ENCODE results near the gene GFER. TPM values are rescaled to one million over a fixed set of nuclear protein-coding genes. Genes with fewer than 3 reads are reported as not detected.
A peak's percentile ranks its signal among the peaks of the same experiment; 100 is the strongest.
"Not testable (repeated sequence)": the region's sequence is repeated elsewhere in the genome, so short reads cannot be mapped to it uniquely, and the experiment has no call there.

The GFER gene
- total RNA-seq, 1 donor from 2014 or later, result 23.1 TPM

DNA sequence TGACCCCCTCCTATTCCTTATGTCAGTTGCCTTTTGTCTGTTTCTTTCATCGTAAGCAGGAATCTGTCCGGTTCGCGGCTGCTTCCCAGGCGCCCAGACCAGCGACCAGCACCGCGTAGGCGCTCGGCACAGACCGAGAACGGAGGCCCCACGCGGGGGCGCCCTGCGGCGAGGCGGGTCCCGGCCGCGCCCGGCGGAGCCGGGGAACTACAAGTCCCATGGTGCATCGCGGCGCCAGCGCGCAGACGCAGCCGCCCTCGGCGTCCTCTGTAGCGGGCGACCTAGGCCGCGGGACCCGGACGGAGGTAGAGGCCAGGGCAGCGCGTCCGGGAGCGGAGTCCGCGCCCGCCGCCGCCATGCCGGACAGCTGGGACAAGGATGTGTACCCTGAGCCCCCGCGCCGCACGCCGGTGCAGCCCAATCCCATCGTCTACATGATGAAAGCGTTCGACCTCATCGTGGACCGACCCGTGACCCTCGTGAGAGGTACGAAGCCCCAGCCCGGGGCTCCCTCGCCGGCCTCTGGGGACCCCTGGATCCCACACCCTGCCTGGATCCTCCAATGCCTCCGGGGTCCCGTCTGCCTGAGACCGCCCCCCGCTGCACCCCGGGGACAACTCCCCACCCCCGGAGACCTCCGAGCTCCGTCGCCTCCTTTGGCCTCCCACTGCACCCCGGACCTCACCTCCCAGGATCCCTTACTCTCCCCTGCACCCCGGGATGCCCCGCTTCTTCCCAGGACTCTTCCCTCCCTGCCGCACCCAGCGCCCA is 24.5 kb upstream of the GFER start, which contains the start of gene NDUFB10:
Gene NDUFB10, plus strand, starts transcription at position 270 of the 771 bp plus-strand sequence. Its CDS starts 87 bp downstream, at position 357.
- DNase-seq (peak; percentile 97), ATAC-seq (peak; percentile 97)
- Histone ChIP-seq H3K27ac (peak within 1 kb of the TSS; percentile 91), H3K9me3 (no peaks in the 10 kb centered on the region), H3K36me3 (peaks cover 27% of the 10 kb centered on the region), H3K4me1 (peaks cover 19% of the 10 kb centered on the region), H3K27me3 (no peaks in the 10 kb centered on the region), H3K4me3 (peak within 1 kb of the TSS; percentile 93)
- intact Hi-C loops (cut with DNase I), result no loop called here
- peak; percentile 76 for TF ChIP-seq CTCF (IDR thresholded peaks at IDR 0.05)

GRCh38 chr16:1960665-1961630 is 23.0 kb upstream of the GFER start:
- H3K9me3 ChIP-seq, result no peaks in the 10 kb centered on the region
- H3K27ac ChIP-seq, result peak overlapping the region; percentile 91
- ATAC-seq, result no peak
- no peaks in the 10 kb centered on the region for H3K27me3 ChIP-seq
- TF ChIP-seq CTCF (IDR thresholded peaks at IDR 0.05), result no peak
- H3K4me3 ChIP-seq, result peak overlapping the region; percentile 93
- peaks cover 26% of the 10 kb centered on the region for H3K4me1 ChIP-seq
- peaks cover 27% of the 10 kb centered on the region for H3K36me3 ChIP-seq
- no peak for DNase-seq
- intact Hi-C loops (cut with DNase I), result no loop called here

GRCh38 chr16:1961651-1962067 is 22.3 kb upstream of the GFER start:
- intact Hi-C loops (cut with DNase I), result no loop called here
- peaks cover 28% of the 10 kb centered on the region for H3K4me1 ChIP-seq

DNA sequence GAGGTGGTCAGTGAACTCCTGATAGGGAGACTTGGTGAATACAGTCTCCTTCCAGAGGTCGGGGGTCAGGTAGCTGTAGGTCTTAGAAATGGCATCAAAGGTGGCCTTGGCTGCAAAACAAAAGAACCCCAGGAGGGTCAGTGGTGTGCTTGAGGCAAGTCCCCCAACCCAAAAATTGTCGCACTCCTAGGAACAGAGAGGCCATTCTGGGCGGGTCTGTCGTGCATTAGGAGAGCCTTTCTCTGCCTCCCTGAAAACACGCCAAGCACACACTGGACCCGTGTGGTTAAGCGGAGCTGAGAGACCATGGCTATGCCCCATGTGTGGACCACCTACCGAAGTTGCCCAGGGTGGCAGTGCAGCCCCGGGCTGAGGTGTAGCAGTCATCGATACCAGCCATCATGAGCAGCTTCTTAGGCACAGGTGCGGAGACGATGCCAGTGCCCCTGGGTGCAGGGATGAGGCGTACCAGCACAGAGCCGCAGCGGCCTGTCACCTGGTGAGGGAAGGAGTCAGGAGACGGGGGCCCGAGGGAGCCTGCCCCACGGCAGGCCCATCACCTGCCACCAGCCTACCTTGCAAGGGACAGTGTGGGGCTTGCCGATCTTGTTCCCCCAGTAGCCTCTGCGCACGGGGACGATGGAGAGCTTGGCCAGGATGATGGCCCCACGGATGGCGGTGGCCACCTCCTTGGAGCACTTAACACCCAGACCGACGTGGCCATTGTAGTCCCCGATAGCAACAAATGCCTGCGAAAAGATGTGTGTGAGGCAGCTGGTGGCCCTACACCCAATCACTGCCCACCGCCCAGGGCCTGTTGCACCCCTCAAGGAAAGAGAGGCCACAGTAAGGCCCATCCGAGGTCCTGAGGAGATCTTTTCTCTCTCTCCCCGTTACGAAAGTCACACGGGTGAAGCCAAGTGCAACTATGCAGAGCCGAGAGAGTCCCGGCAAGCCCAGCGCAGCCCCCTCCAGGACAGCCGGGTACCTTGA is 21.5 kb upstream of the GFER start:
- DNase-seq, result peak; percentile 66
- ATAC-seq, result not testable (repeated sequence)

More at GRCh38 chr16:1961651-1962067, 22.3 kb upstream of the GFER start:
- no peaks in the 10 kb centered on the region for H3K27me3 ChIP-seq
- no peak overlapping the region for H3K4me3 ChIP-seq
- no peak for ATAC-seq
- H3K27ac ChIP-seq, result no peak overlapping the region
- H3K9me3 ChIP-seq, result no peaks in the 10 kb centered on the region
- TF ChIP-seq CTCF (IDR thresholded peaks at IDR 0.05), result no peak
- H3K36me3 ChIP-seq, result peaks cover 27% of the 10 kb centered on the region
- DNase-seq, result no peak

DNA sequence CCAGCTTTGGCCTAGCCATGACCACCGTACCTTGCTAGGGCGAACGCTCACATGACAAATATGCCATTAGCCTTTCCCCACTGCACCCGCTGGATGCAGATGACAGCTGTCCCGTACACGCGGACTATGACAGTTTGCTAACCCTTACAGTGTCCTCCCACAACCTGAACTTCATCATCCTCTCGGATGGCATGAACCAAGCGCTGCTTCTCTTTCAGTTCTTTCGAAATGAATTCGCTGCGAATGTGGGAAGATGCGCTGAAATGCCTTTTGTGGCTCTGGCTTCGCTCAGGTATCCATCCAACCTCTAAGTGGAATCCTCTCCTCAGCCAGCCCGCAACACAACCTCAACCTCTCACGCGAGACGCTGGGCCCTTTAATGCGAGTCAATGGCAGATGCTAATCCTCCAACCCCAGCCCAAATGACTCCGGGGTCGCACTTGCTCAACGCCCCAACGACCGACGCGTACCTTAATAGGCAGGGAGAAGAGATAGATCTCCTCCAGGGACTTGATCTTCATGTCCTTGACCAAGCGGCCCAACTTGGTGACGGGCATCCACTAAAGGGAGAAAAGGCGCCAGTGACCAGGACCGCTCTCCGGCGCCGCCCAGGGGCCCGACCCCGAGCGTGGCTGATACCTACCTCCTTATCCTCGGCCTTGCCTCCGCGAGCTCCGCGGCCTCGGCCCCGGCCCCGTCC is 20.0 kb upstream of the GFER start:
- ATAC-seq, result peak; percentile 0
- Histone ChIP-seq H3K4me1 (peaks cover 26% of the 10 kb centered on the region), H3K4me3 (peak overlapping the region; percentile 75), H3K36me3 (peaks cover 27% of the 10 kb centered on the region), H3K9me3 (no peaks in the 10 kb centered on the region), H3K27me3 (no peaks in the 10 kb centered on the region), H3K27ac (peak overlapping the region; percentile 98)
- TF ChIP-seq CTCF (IDR thresholded peaks at IDR 0.05), result peak; percentile 8
- no peak for DNase-seq
- intact Hi-C loops (cut with DNase I), result no loop called here

More for the DNA sequence above, 21.5 kb upstream of the GFER start:
- peaks cover 28% of the 10 kb centered on the region for H3K4me1 ChIP-seq
- H3K4me3 ChIP-seq; H3K27me3 ChIP-seq; intact Hi-C loops (cut with DNase I); H3K27ac ChIP-seq; H3K9me3 ChIP-seq: not testable (repeated sequence)
- peaks cover 27% of the 10 kb centered on the region for H3K36me3 ChIP-seq
